HG03108 (cell line): ENCODE measurements around the gene TRIP11.
A peak's percentile ranks its signal among the peaks of the same experiment; 100 is the strongest.

Source experiments
- ATAC-seq: cut with Tn5 transposase; IDR thresholded peaks from one replicate; pipeline ENCODE4 v1.9.1; 2021; ENCODE audit warnings: moderate library complexity; ENCODE audit not compliant: unreplicated experiment

The TRIP11 gene

GRCh38 chr14:92012121-92012748 is 27.6 kb downstream of the TRIP11 start:
- ATAC-seq = no peak

- ATAC-seq = no peak
Observed at GRCh38 chr14:92010644-92011043, 29.2 kb downstream of the TRIP11 start.

- ATAC-seq = no peak
Observed at GRCh38 chr14:92009604-92010003, 30.3 kb downstream of the TRIP11 start.

- no peak for ATAC-seq
Observed at GRCh38 chr14:92005019-92005418, 34.8 kb downstream of the TRIP11 start.

- ATAC-seq = no peak
Observed at GRCh38 chr14:92004062-92004461, 35.8 kb downstream of the TRIP11 start.

- ATAC-seq = no peak
Observed at GRCh38 chr14:91998667-91999570, 40.9 kb downstream of the TRIP11 start.

- ATAC-seq = no peak
Observed at GRCh38 chr14:91997492-91997891, 42.4 kb downstream of the TRIP11 start.

GRCh38 chr14:91996948-91997371 is 42.9 kb downstream of the TRIP11 start:
- ATAC-seq = no peak

- ATAC-seq = no peak
Observed at GRCh38 chr14:91987192-91987591, 52.7 kb downstream of the TRIP11 start.

GRCh38 chr14:91985521-91986255 is 54.2 kb downstream of the TRIP11 start:
- no peak for ATAC-seq

- no peak for ATAC-seq
Observed at GRCh38 chr14:91985008-91985407, 54.9 kb downstream of the TRIP11 start.

- no peak for ATAC-seq
Observed at GRCh38 chr14:91983588-91983987, 56.3 kb downstream of the TRIP11 start.

- peak; percentile 72 for ATAC-seq
Observed at GRCh38 chr14:91980157-91980556, 59.7 kb downstream of the TRIP11 start.

GRCh38 chr14:91977884-91978283 is 62.0 kb downstream of the TRIP11 start:
- no peak for ATAC-seq

- no peak for ATAC-seq
Observed at GRCh38 chr14:91975763-91976162, 64.1 kb downstream of the TRIP11 start.

GRCh38 chr14:91971188-91971778 is 68.6 kb downstream of the TRIP11 start:
- ATAC-seq = no peak

GRCh38 chr14:91968280-91968679 is 71.6 kb downstream of the TRIP11 start:
- ATAC-seq = no peak

- no peak for ATAC-seq
Observed at GRCh38 chr14:91964724-91965123, 75.1 kb downstream of the TRIP11 start.

GRCh38 chr14:91964011-91964410 is 75.8 kb downstream of the TRIP11 start:
- ATAC-seq = no peak

- no peak for ATAC-seq
Observed at GRCh38 chr14:91963465-91963864, 76.4 kb downstream of the TRIP11 start.
